Vagina (tissue), 2 donors: ENCODE results near the gene SET. TPM values are rescaled to one million over a fixed set of nuclear protein-coding genes. Genes with fewer than 3 reads are reported as not detected.

ENCODE experiments used
- DNase-seq, 2 donors: peaks; one replicate each; pipeline ENCODE4 v3.0.0-alpha.2; 2017; ENCODE audit errors: extremely low spot score in 2 of 2
- H3K27ac ChIP-seq: fragments of 200-600 bp; sonication (generic); one replicate; pipeline ENCODE4 v1.5.1; 2019
- H3K27me3 ChIP-seq: fragments of 200-600 bp; sonication (generic); one replicate; pipeline ENCODE4 v1.5.1; 2019
- H3K36me3 ChIP-seq, 2 donors: fragments of 200-600 bp; sonication (generic); one replicate each; pipeline ENCODE4 v1.5.1; 2017 to 2019
- H3K4me1 ChIP-seq: fragments of 200-600 bp; sonication (generic); one replicate; pipeline ENCODE4 v1.5.1; 2019
- H3K4me3 ChIP-seq, 2 donors: fragments of 200-600 bp; sonication (generic); 1 replicate in 1 of 2; 2 replicates in 1 of 2; pipeline ENCODE4 v1.5.1; 2016 to 2019
- H3K9me3 ChIP-seq: fragments of 200-600 bp; sonication (generic); one replicate; pipeline ENCODE4 v1.5.1; 2019
- POLR2A ChIP-seq, 2 donors: fragments of 450-650 bp; IDR thresholded peaks; one replicate each; pipeline ENCODE4 v1.6.1; 2017; ENCODE audit warnings: antibody characterized with exemption in 2 of 2, mild to moderate bottlenecking in 2 of 2, moderate library complexity in 2 of 2
- POLR2AphosphoS5 ChIP-seq, 2 donors: sonication (generic); formaldehyde crosslinking; IDR thresholded peaks; one replicate each; pipeline ENCODE4 v1.9.0; 2017; ENCODE audit warnings: antibody characterized with exemption in 2 of 2, mild to moderate bottlenecking in 2 of 2, low read depth in 1 of 2; ENCODE audit not compliant: insufficient read depth in 1 of 2
- intact Hi-C: fragments of 100-400 bp; cut with DNase I; formaldehyde crosslinking; loops from one replicate; pipeline ENCODE4 v1.15.1; 2023
- total RNA-seq: library from RNA; depleted of rRNA; stranded (reverse); fragments of >200 nt; gene quantifications from one replicate; pipeline ENCODE4 v1.2.3, GENCODE V29; 2016
- TF ChIP-seq, protein P1 (sequence below), 3 experiments: fragments of 450-650 bp in 2 of 3; fragments of 200-600 bp in 1 of 3; sonication (generic) in 1 of 3; IDR thresholded peaks; one replicate each; pipeline ENCODE4 v1.5.1; 2017 to 2019; ENCODE audit warnings: antibody characterized with exemption in 3 of 3, mild to moderate bottlenecking in 2 of 3, moderate library complexity in 2 of 3

Gene SET
- total RNA-seq, 1 donor from 2014 or later: 137 TPM

- Histone ChIP-seq H3K4me1 (peaks cover 21% of the 10 kb centered on the region), H3K9me3 (no peaks in the 10 kb centered on the region), H3K4me3 (no peak overlapping the region), H3K27ac (no peak overlapping the region), H3K36me3 (no peaks in the 10 kb centered on the region), H3K27me3 (no peaks in the 10 kb centered on the region)
- DNase-seq: no peak
- intact Hi-C loops: no loop called here
- TF ChIP-seq POLR2A (IDR thresholded peaks at IDR 0.05) (no peak), POLR2AphosphoS5 (IDR thresholded peaks at IDR 0.05; ENCODE audit: insufficient read depth in 1 of 2, low read depth in 1 of 2) (no peak)
- TF ChIP-seq, protein P1, sequence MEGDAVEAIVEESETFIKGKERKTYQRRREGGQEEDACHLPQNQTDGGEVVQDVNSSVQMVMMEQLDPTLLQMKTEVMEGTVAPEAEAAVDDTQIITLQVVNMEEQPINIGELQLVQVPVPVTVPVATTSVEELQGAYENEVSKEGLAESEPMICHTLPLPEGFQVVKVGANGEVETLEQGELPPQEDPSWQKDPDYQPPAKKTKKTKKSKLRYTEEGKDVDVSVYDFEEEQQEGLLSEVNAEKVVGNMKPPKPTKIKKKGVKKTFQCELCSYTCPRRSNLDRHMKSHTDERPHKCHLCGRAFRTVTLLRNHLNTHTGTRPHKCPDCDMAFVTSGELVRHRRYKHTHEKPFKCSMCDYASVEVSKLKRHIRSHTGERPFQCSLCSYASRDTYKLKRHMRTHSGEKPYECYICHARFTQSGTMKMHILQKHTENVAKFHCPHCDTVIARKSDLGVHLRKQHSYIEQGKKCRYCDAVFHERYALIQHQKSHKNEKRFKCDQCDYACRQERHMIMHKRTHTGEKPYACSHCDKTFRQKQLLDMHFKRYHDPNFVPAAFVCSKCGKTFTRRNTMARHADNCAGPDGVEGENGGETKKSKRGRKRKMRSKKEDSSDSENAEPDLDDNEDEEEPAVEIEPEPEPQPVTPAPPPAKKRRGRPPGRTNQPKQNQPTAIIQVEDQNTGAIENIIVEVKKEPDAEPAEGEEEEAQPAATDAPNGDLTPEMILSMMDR (IDR thresholded peaks at IDR 0.05): no peak
Observed at GRCh38 chr9:128719919-128720605, 31.0 kb downstream of the SET start.

DNA sequence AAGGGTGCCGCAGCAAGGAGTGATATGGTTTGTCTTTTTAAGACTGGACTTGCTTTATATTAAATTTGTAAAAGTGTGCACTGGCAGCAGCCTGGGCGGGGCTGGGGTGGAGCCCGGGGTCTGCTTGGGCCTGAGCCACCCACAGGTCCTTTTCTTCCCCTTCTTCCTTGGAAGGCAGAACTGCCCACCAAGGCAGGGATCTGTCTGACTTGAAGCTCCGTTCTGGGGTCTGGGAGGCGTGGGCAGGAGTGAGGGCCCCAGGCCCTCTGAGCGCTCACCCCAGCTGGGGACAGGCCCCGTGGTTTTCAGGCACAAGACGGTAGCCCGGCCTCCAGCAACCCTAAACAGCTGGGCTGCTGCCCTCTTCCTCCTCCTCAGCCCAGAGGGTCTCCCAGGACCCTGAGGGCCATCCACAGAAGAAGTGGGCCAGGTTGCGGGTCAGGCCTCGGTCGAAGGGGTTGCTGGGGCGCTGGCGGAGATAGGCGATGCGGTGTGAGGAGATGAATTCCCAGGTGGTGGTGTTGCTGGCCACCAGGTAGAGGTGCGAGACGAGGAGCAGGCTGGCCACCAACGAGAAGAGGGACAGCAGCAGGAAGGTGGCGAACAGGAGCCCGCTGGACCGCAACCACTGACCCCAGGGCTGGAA, 31.9 kb downstream of the SET start:
- Histone ChIP-seq H3K27me3 (no peaks in the 10 kb centered on the region), H3K4me3 (no peak overlapping the region), H3K9me3 (no peaks in the 10 kb centered on the region), H3K36me3 (no peaks in the 10 kb centered on the region), H3K4me1 (peaks cover 23% of the 10 kb centered on the region), H3K27ac (no peak overlapping the region)
- intact Hi-C loops: no loop called here
- TF ChIP-seq, protein P1 (IDR thresholded peaks at IDR 0.05): no peak
- TF ChIP-seq POLR2AphosphoS5 (IDR thresholded peaks at IDR 0.05; ENCODE audit: insufficient read depth in 1 of 2, low read depth in 1 of 2) (no peak), POLR2A (IDR thresholded peaks at IDR 0.05) (no peak)
- no peak for DNase-seq

- Histone ChIP-seq H3K9me3 (no peaks in the 10 kb centered on the region), H3K4me1 (peaks cover 23% of the 10 kb centered on the region), H3K27me3 (no peaks in the 10 kb centered on the region), H3K27ac (no peak overlapping the region), H3K36me3 (no peaks in the 10 kb centered on the region), H3K4me3 (no peak overlapping the region)
- intact Hi-C loops: no loop called here
- DNase-seq: no peak
- TF ChIP-seq POLR2AphosphoS5 (IDR thresholded peaks at IDR 0.05; ENCODE audit: insufficient read depth in 1 of 2, low read depth in 1 of 2) (no peak), POLR2A (IDR thresholded peaks at IDR 0.05) (no peak)
- TF ChIP-seq, protein P1 (IDR thresholded peaks at IDR 0.05): no peak
Observed at GRCh38 chr9:128721487-128722010, 32.5 kb downstream of the SET start.

DNA sequence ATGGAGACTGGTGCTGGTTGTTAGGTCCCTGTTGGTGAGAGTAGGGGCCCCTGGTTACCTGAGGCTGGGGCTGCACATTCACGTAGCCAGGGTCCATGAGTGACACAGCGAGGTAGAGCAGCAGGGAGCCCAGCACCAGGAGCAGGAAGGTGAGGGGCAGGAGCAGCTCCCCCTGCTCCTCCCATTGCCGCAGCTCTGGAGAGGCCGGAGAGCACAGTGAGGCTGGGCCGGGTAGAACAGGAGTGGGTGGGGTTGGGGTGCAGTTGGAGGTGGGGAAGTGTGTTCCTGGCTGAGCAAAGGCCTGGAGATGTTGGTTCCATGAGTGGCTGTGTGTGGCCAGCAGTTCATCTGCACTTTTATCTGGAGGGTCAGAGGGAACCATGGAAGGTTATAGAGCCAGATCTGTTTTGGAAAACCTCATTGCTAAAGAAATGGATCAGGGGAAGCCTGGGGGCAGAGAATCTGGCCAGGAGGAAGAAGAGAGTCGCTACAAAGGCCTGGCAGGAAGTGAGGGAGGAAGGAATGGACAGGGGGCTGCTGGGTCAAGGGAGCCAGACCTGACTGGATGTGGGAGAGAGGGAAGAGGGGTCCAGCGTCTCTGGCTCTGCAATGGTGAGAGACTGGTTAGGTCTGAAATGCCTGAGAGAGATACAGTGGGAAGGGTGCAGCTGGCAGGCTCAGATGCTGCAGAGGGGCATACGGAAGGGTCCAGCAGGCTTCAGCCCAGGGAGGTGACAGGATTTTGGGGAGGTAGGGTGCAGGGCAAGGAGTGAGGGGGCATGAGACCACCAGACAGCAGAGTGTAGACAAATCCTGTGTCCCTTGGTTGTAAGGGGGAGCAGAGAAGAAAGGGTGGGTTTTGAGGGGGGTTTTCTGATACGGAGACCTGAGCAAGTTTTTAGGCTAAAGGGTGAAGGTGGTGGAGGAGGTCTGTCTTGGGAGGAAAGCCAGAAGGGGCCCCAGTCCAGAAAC, 33.6 kb downstream of the SET start:
- no peaks in the 10 kb centered on the region for H3K27me3 ChIP-seq
- no peaks in the 10 kb centered on the region for H3K36me3 ChIP-seq
- H3K4me3 ChIP-seq: peak overlapping the region; percentile 50 to 79

More for the DNA sequence above, 33.6 kb downstream of the SET start:
- intact Hi-C loops: no loop called here
- DNase-seq: no peak
- TF ChIP-seq POLR2A (IDR thresholded peaks at IDR 0.05) (no peak), POLR2AphosphoS5 (IDR thresholded peaks at IDR 0.05; ENCODE audit: insufficient read depth in 1 of 2, low read depth in 1 of 2) (no peak)
- TF ChIP-seq, protein P1 (IDR thresholded peaks at IDR 0.05): no peak
- Histone ChIP-seq H3K4me1 (peaks cover 23% of the 10 kb centered on the region), H3K9me3 (no peaks in the 10 kb centered on the region), H3K27ac (peak overlapping the region; percentile 80)
